Upper lobe of left lung (tissue), 6 donors: ENCODE results near the gene RS1. TPM values are rescaled to one million over a fixed set of nuclear protein-coding genes. Genes with fewer than 3 reads are reported as not detected.

Source experiments
- ATAC-seq, 2 donors: fragments of 200-7000 bp; cut with Tn5 transposase; one replicate each; pipeline ENCODE4 v1.9.1; 2022; ENCODE audit warnings: mild to moderate bottlenecking in 2 of 2, moderate library complexity in 2 of 2; ENCODE audit not compliant: low FRiP score in 2 of 2
- DNase-seq, 2 donors: peaks; one replicate each; pipeline ENCODE4 v3.0.0-alpha.2; 2019 to 2020
- H3K27ac ChIP-seq, 4 donors: fragments of 200-600 bp; sonication (generic); one replicate each; pipeline ENCODE4 v1.5.1; 2016 to 2019
- H3K27me3 ChIP-seq, 4 donors: fragments of 200-600 bp; sonication (generic); one replicate each; pipeline ENCODE4 v1.5.1; 2017 to 2019
- H3K36me3 ChIP-seq, 4 donors: fragments of 200-600 bp; sonication (generic); one replicate each; pipeline ENCODE4 v1.5.1; 2016 to 2019
- H3K4me1 ChIP-seq, 4 donors: fragments of 200-600 bp; sonication (generic); one replicate each; pipeline ENCODE4 v1.5.1; 2018 to 2019
- H3K4me3 ChIP-seq, 4 donors: fragments of 200-600 bp; sonication (generic); one replicate each; pipeline ENCODE4 v1.5.1; 2017 to 2019; ENCODE audit warnings: mild to moderate bottlenecking in 2 of 4, moderate library complexity in 1 of 4
- H3K9me3 ChIP-seq, 4 donors: fragments of 200-600 bp; sonication (generic); one replicate each; pipeline ENCODE4 v1.5.1; 2018 to 2019
- CTCF ChIP-seq, 6 experiments: fragments of 450-650 bp in 4 of 6; fragments of 200-600 bp in 2 of 6; sonication (generic) in 2 of 6; IDR thresholded peaks; one replicate each; pipeline ENCODE4 v1.5.1; 2016 to 2019; ENCODE audit warnings: antibody characterized with exemption in 6 of 6
- EP300 ChIP-seq, 4 donors: sonication (generic); formaldehyde crosslinking; IDR thresholded peaks; one replicate each; pipeline ENCODE4 v1.5.1; 2017; ENCODE audit warnings: antibody characterized with exemption in 4 of 4, control low read depth in 2 of 4
- POLR2A ChIP-seq, 4 donors: fragments of 450-650 bp; IDR thresholded peaks; one replicate each; pipeline ENCODE4 v1.5.1; 2016 to 2017; ENCODE audit warnings: antibody characterized with exemption in 4 of 4, mild to moderate bottlenecking in 2 of 4
- POLR2AphosphoS5 ChIP-seq, 2 donors: sonication (generic); formaldehyde crosslinking; IDR thresholded peaks; one replicate each; pipeline ENCODE4 v1.5.1; 2017; ENCODE audit warnings: antibody characterized with exemption in 2 of 2
- WGBS, 2 donors: methylation state at CpG; one replicate each; pipeline ENCODE4 v1.1.5; 2017 to 2018; 5-methylcytosine and 5-hydroxymethylcytosine counted together
- total RNA-seq, 6 donors: library from RNA; depleted of rRNA in 4 of 6; stranded (reverse); fragments of >200 nt in 4 of 6; gene quantifications; one replicate each; pipeline versions ENCODE4 v1.1.0 to v1.2.1, GENCODE V29; 2016 to 2021
- donor health status: DM: no; HTN: no; CAD: no; lungs with moderate emphysema.
- donor health status: DM: no; HTN: yes; CAD: no; lungs with severe emphysema.

RS1 gene
- total RNA-seq, 6 donors from 2014 or later: 1.0 to 6.7 (median 4.9) TPM

- 60 to 62% methylated on average over 12 to 15 of the region's 15 CpGs for WGBS, 2 donors
- DNase-seq (no peak), ATAC-seq (no peak)
- Histone ChIP-seq H3K9me3 (no peaks in the 10 kb centered on the region), H3K27me3 (no peaks in the 10 kb centered on the region), H3K27ac (peak overlapping the region in 1 of 4 donors; percentile 24), H3K4me3 (peak overlapping the region in 1 of 4 donors; percentile 3), H3K4me1 (no peaks in the 10 kb centered on the region), H3K36me3 (no peaks in the 10 kb centered on the region)
- no peak for TF ChIP-seq POLR2A (IDR thresholded peaks at IDR 0.05)
- TF ChIP-seq POLR2AphosphoS5 (IDR thresholded peaks at IDR 0.05): no peak
- TF ChIP-seq EP300 (IDR thresholded peaks at IDR 0.05): no peak
Observed at GRCh38 chrX:18668071-18668835, 3.7 kb downstream of the RS1 start.

GRCh38 chrX:18666614-18667013 lies 5.3 kb downstream of the RS1 start:
- Histone ChIP-seq H3K36me3 (no peaks in the 10 kb centered on the region), H3K4me1 (no peaks in the 10 kb centered on the region), H3K27ac (no peak overlapping the region), H3K27me3 (no peaks in the 10 kb centered on the region), H3K9me3 (no peaks in the 10 kb centered on the region), H3K4me3 (no peak overlapping the region)
- DNase-seq (peak in 1 of 2 donors; percentile 38), ATAC-seq (no peak)
- 73 to 77% methylated on average over 10 to 15 of the region's 15 CpGs for WGBS, 2 donors
- TF ChIP-seq CTCF (IDR thresholded peaks at IDR 0.05) (no peak), POLR2A (IDR thresholded peaks at IDR 0.05) (no peak), EP300 (IDR thresholded peaks at IDR 0.05) (no peak), POLR2AphosphoS5 (IDR thresholded peaks at IDR 0.05) (no peak)

GRCh38 chrX:18664947-18665346 lies 7.0 kb downstream of the RS1 start:
- Histone ChIP-seq H3K27ac (no peak overlapping the region), H3K4me1 (no peaks in the 10 kb centered on the region), H3K36me3 (no peaks in the 10 kb centered on the region), H3K4me3 (no peak overlapping the region), H3K9me3 (no peaks in the 10 kb centered on the region), H3K27me3 (no peaks in the 10 kb centered on the region)
- TF ChIP-seq CTCF (IDR thresholded peaks at IDR 0.05) (no peak), EP300 (IDR thresholded peaks at IDR 0.05) (no peak), POLR2A (IDR thresholded peaks at IDR 0.05) (no peak), POLR2AphosphoS5 (IDR thresholded peaks at IDR 0.05) (no peak)
- DNase-seq: no peak
- WGBS, 2 donors: 81 to 86% methylated on average over 8 of the region's 8 CpGs
- ATAC-seq: no peak

GRCh38 chrX:18661273-18661672 lies 10.6 kb downstream of the RS1 start:
- ATAC-seq (no peak), DNase-seq (no peak)
- H3K4me3 ChIP-seq: no peak overlapping the region
- no peaks in the 10 kb centered on the region for H3K27me3 ChIP-seq
- no peaks in the 10 kb centered on the region for H3K36me3 ChIP-seq
- H3K9me3 ChIP-seq: no peaks in the 10 kb centered on the region
- H3K4me1 ChIP-seq: no peaks in the 10 kb centered on the region
- TF ChIP-seq EP300 (IDR thresholded peaks at IDR 0.05) (no peak), POLR2A (IDR thresholded peaks at IDR 0.05) (no peak), CTCF (IDR thresholded peaks at IDR 0.05) (no peak), POLR2AphosphoS5 (IDR thresholded peaks at IDR 0.05) (no peak)
- WGBS, 2 donors: 95 to 100% methylated on average over 4 to 12 of the region's 12 CpGs
- no peak overlapping the region for H3K27ac ChIP-seq

- Histone ChIP-seq H3K4me3 (no peak overlapping the region), H3K4me1 (no peaks in the 10 kb centered on the region), H3K27ac (peak overlapping the region in 1 of 4 donors; percentile 21), H3K27me3 (no peaks in the 10 kb centered on the region), H3K36me3 (no peaks in the 10 kb centered on the region), H3K9me3 (no peaks in the 10 kb centered on the region)
- ATAC-seq (no peak), DNase-seq (no peak)
- no peak for TF ChIP-seq POLR2A (IDR thresholded peaks at IDR 0.05)
- no peak for TF ChIP-seq EP300 (IDR thresholded peaks at IDR 0.05)
- no peak for TF ChIP-seq CTCF (IDR thresholded peaks at IDR 0.05)
- no peak for TF ChIP-seq POLR2AphosphoS5 (IDR thresholded peaks at IDR 0.05)
- WGBS, 2 donors: 41 to 52% methylated on average over 2 to 5 of the region's 5 CpGs
Observed at GRCh38 chrX:18654875-18655836, 16.8 kb downstream of the RS1 start.
